Natural killer cell (primary cell): ENCODE data around the gene OR52A5. TPM values are rescaled to one million over a fixed set of nuclear protein-coding genes. Genes with fewer than 3 reads are reported as not detected.
"Not testable (repeated sequence)": the region's sequence is repeated elsewhere in the genome, so short reads cannot be mapped to it uniquely, and the experiment has no call there.

ENCODE experiments used
- ATAC-seq, 3 donors: fragments of 150-1000 bp in 2 of 3; fragments of 200-7000 bp in 1 of 3; cut with Tn5 transposase; 1 replicate in 1 of 3; 2 replicates in 2 of 3; pipeline ENCODE4 v1.10.0; 2021; ENCODE audit warnings: mild to moderate bottlenecking in 2 of 3, moderate library complexity in 2 of 3
- DNase-seq, 2 donors: peaks; one replicate each; pipeline versions ENCODE4 v3.0.0 to v3.0.0-alpha.2; 2013 to 2021; ENCODE audit warnings: mixed read lengths in 1 of 2
- H3K27ac ChIP-seq: one replicate; pipeline ENCODE4 v1.5.1; 2013; ENCODE audit warnings: mild to moderate bottlenecking, low read length
- H3K27me3 ChIP-seq: one replicate; pipeline ENCODE4 v1.6.1; 2013; ENCODE audit warnings: low read length; ENCODE audit not compliant: control insufficient read depth, insufficient read depth
- H3K36me3 ChIP-seq: one replicate; pipeline ENCODE4 v1.6.1; 2013; ENCODE audit warnings: low read length; ENCODE audit not compliant: control insufficient read depth, insufficient read depth
- H3K4me1 ChIP-seq: one replicate; pipeline ENCODE4 v1.6.1; 2013; ENCODE audit warnings: low read length; ENCODE audit not compliant: control insufficient read depth, insufficient read depth
- H3K4me3 ChIP-seq: one replicate; pipeline ENCODE4 v1.5.1; 2013; ENCODE audit warnings: low read length
- H3K9me3 ChIP-seq: one replicate; pipeline ENCODE4 v1.6.1; 2013; ENCODE audit warnings: low read length; ENCODE audit not compliant: control insufficient read depth, insufficient read depth
- H3K27ac Mint-ChIP-seq, 2 donors: one replicate each; pipeline ENCODE4 v1.8.0; 2022; ENCODE audit warnings: mild to moderate bottlenecking in 2 of 2, mixed read lengths in 2 of 2, moderate library complexity in 1 of 2
- H3K27me3 Mint-ChIP-seq, 2 donors: one replicate each; pipeline ENCODE4 v1.8.0; 2022; ENCODE audit warnings: low read depth in 2 of 2, mixed read lengths in 2 of 2
- H3K36me3 Mint-ChIP-seq: one replicate; pipeline ENCODE4 v1.8.0; 2022; ENCODE audit warnings: mixed read lengths
- H3K4me1 Mint-ChIP-seq, 2 donors: one replicate each; pipeline ENCODE4 v1.8.0; 2022; ENCODE audit warnings: mixed read lengths in 2 of 2
- H3K4me3 Mint-ChIP-seq: one replicate; pipeline ENCODE4 v1.8.0; 2022; ENCODE audit warnings: mild to moderate bottlenecking, moderate library complexity, mixed read lengths
- H3K9me3 Mint-ChIP-seq, 2 donors: one replicate each; pipeline ENCODE4 v1.8.0; 2022; ENCODE audit warnings: mixed read lengths in 2 of 2
- CTCF ChIP-seq: fragments of 200-600 bp; IDR thresholded peaks from one replicate; pipeline ENCODE4 v1.8.0; 2022; ENCODE audit warnings: antibody characterized with exemption
- WGBS: methylation state at CpG from one replicate; pipeline ENCODE4 v1.1.7; 2013; ENCODE audit warnings: missing lambda C conversion rate; ENCODE audit not compliant: insufficient coverage; 5-methylcytosine and 5-hydroxymethylcytosine counted together
- intact Hi-C: fragments of 100-400 bp; cut with micrococcal nuclease; formaldehyde crosslinking; loops from one replicate; pipeline ENCODE4 v1.14.2; 2022
- total RNA-seq, 4 donors: library from RNA; stranded (reverse); fragments of 120-200 nt in 1 of 4; gene quantifications; one replicate each; pipeline versions ENCODE4 v1.2.3 to v1.2.4, GENCODE V29; 2013 to 2022

OR52A5 gene
- total RNA-seq, 3 donors from 2014 or later (not counting 1 experiment from before 2014, with no cell fraction given), result not detected

- no peaks in the 10 kb centered on the region for H3K36me3 ChIP-seq
- 50% methylated on average over 2 of the region's 3 CpGs for WGBS
- no peaks in the 10 kb centered on the region for H3K9me3 Mint-ChIP-seq
- no peak overlapping the region for H3K4me3 ChIP-seq
- intact Hi-C loops, result no loop called here
- no peaks in the 10 kb centered on the region for H3K27me3 ChIP-seq
- no peak overlapping the region for H3K27ac Mint-ChIP-seq
- no peak overlapping the region for H3K4me3 Mint-ChIP-seq
- H3K4me1 Mint-ChIP-seq, result no peaks in the 10 kb centered on the region
- ATAC-seq (no peak), DNase-seq (no peak)
- H3K27ac ChIP-seq, result no peak overlapping the region
- H3K9me3 ChIP-seq, result no peaks in the 10 kb centered on the region
- H3K27me3 Mint-ChIP-seq, result no peaks in the 10 kb centered on the region
- H3K36me3 Mint-ChIP-seq, result no peaks in the 10 kb centered on the region
- no peaks in the 10 kb centered on the region for H3K4me1 ChIP-seq
- TF ChIP-seq CTCF, result no peak
Observed at GRCh38 chr11:5153574-5154431, 15.6 kb upstream of the OR52A5 start.

- Mint-ChIP-seq H3K27ac (no peak overlapping the region), H3K36me3 (no peaks in the 10 kb centered on the region), H3K27me3 (no peaks in the 10 kb centered on the region), H3K9me3 (no peaks in the 10 kb centered on the region), H3K4me3 (no peak overlapping the region), H3K4me1 (no peaks in the 10 kb centered on the region)
- Histone ChIP-seq H3K4me3 (no peak overlapping the region), H3K27me3 (no peaks in the 10 kb centered on the region), H3K27ac (no peak overlapping the region), H3K36me3 (no peaks in the 10 kb centered on the region), H3K9me3 (no peaks in the 10 kb centered on the region), H3K4me1 (no peaks in the 10 kb centered on the region)
- DNase-seq, result no peak
- intact Hi-C loops, result no loop called here
- no peak for TF ChIP-seq CTCF
- ATAC-seq, result no peak
- 77% methylated on average over 3 of the region's 3 CpGs for WGBS
Observed at GRCh38 chr11:5151713-5152153, 13.6 kb upstream of the OR52A5 start.

- H3K4me3 ChIP-seq, H3K9me3 Mint-ChIP-seq, H3K4me3 Mint-ChIP-seq, H3K36me3 ChIP-seq, H3K27me3 ChIP-seq, DNase-seq, intact Hi-C loops, H3K27ac Mint-ChIP-seq, H3K4me1 Mint-ChIP-seq, ATAC-seq, H3K27me3 Mint-ChIP-seq, H3K4me1 ChIP-seq, H3K27ac ChIP-seq, H3K9me3 ChIP-seq, H3K36me3 Mint-ChIP-seq: not testable (repeated sequence)
- 94% methylated on average over 21 of the region's 21 CpGs for WGBS
Observed at GRCh38 chr11:5144206-5144605, 6.0 kb upstream of the OR52A5 start.

- no peaks in the 10 kb centered on the region for H3K9me3 ChIP-seq
- H3K27ac ChIP-seq, result no peak overlapping the region
- Mint-ChIP-seq H3K4me1 (no peaks in the 10 kb centered on the region), H3K4me3 (no peak overlapping the region), H3K36me3 (no peaks in the 10 kb centered on the region), H3K27ac (no peak overlapping the region), H3K9me3 (no peaks in the 10 kb centered on the region), H3K27me3 (no peaks in the 10 kb centered on the region)
- intact Hi-C loops, result no loop called here
- WGBS, result 86% methylated on average over 1 of the region's 1 CpG
- H3K36me3 ChIP-seq, result no peaks in the 10 kb centered on the region
- no peaks in the 10 kb centered on the region for H3K4me1 ChIP-seq
- DNase-seq (no peak), ATAC-seq (no peak)
- no peaks in the 10 kb centered on the region for H3K27me3 ChIP-seq
- no peak for TF ChIP-seq CTCF
- no peak overlapping the region for H3K4me3 ChIP-seq
Observed at GRCh38 chr11:5137014-5137413, 1.1 kb downstream of the OR52A5 start.
